Limb (tissue), 2 donors: ENCODE results near the gene PTOV1.
"Not testable (repeated sequence)": the region's sequence is repeated elsewhere in the genome, so short reads cannot be mapped to it uniquely, and the experiment has no call there.

Experiments used
- DNase-seq, 2 donors: peaks; one replicate each; pipeline ENCODE4 v3.0.0-alpha.2; 2016; ENCODE audit errors: extremely low spot score in 2 of 2

The PTOV1 gene

DNA sequence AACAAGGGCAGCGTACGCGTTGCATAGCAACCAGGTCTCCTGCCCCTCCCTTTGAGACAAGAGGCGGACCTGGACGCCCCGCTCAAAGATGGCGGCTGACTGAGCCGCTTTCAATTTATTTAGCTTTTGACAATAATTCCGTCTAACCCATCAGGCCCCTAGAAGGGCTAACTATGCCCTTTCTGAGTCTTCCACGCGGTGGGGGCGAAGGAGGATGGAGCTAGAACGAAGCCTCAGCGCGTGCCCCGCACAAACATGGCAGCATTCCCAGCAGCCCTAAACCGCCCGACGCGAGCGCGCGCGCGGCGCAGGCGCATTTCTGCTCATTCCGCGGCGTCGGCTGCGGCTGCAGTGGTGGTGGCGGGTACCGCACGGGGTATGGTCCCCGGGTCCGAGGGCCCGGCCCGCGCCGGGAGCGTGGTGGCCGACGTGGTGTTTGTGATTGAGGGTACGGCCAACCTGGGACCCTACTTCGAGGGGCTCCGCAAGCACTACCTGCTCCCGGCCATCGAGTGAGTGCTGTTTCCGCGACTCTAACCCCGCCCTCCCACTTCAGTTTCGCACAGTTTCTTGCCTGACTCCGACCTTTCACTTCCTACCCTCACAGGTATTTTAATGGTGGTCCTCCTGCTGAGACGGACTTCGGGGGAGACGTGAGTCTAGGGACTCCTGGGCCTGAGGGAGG is 32.9 kb upstream of the PTOV1 start, which contains the start of gene MED25:
Gene MED25 (plus strand): TSS at position 326 of the 685 bp plus-strand sequence. CDS start 53 bp downstream, at position 379.
- DNase-seq: peak; percentile 91 to 95

DNA sequence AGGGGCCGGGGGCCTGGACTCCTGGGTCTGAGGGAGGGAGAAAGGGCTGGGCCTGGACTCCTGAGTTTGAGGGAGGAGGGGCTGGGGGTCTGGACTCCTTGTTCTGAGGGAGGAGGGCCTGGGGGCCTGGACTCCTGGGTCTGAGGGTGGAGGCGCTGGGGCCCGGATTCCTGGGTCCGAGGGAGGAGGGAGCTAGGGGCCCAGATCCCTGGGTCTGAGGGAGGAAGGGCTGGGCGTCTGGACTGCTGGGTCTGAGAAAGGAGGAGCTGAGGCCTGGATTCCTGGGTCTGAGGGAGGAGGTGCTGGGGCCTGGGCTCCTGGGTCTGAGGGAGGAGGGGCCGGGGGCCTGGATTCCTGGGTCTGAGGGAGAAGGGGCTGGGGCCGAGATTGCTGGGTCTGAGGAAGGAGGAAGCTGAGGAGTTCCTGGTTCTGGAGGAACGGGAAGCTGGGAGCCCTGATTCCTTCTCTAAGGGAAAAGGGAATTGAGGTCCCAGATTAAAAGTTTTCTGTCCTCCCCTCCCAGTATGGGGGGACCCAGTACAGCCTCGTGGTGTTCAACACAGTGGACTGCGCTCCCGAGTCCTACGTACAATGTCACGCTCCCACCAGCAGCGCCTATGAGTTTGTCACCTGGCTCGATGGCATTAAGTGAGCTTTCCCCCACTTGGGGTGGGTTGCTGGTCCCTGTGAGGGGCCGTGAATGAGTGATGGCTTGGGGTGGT is 32.1 kb upstream of the PTOV1 start:
- DNase-seq: no peak

DNA sequence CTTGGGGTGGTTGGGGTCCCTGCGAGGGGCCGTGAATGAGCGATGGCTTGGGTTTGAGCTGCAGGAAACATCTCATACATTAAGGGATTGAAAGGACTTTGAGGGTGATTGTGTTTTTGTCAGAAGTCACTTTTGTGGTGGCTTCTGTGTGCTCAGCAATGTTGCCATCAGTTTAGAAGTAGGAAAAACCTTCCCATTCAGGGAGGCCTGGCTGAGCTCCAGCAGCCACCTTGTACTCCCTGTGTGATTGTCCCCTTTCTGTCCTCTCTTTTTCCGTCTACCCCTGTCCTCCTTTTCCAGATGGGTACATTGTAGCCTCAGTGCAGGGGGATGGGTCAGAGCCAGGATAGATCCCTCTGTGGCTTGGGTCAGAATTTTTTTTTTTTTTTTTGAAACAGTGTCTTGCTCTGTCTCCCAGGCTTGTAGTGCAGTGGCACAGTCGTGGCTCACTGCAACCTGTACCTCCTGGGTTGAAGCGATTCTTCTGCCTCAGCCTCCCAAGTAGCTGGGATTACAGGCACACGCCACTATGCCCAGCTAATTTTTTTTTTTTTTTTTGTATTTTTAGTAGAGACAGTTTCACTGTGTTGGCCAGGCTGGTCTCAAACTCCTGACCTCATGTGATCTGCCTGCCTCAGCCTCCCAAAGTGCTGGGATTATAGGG is 31.4 kb upstream of the PTOV1 start:
- not testable (repeated sequence) for DNase-seq

- DNase-seq: no peak
These were observed 30.8 kb upstream of the PTOV1 start for GRCh38 chr19:49820125-49820524.

DNA sequence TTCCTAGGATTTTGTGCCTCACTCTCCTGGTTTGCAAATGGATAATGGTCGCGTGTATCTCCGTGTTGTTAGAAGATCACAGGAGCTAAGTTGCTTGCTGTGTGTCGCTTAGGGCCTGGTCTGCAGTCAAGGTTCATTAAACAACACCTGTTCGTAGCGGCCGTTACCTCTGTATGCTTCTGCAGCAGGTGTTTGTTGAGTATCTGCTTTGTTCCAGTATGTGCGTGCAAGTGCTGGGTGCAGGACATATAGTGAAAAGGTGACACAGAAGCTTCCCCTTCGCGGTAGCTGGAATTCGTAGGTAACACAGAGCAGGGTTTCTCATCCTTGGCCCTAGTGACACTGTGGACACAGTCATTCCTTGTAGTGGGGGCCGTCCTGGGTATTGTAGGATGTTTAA is 27.5 kb upstream of the PTOV1 start:
- DNase-seq: no peak

DNA sequence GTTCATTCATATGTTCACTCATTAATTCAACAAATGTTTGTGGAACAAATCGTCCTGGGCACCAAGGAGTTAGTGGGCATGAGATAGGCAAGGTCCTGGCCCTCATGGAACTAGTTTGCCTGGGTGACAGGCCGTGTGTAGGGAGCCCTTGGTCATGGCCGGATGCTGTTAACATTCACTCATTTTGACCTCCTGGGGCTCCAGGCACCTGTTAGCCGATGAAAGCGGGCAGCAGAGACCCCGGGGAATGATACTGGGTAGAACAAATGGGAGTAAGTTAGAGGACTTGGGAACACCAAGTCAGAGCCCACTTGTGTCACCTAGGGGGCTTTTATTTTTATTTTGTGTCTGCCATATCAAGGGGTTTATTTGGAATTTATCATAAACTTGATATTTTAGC is 26.3 kb upstream of the PTOV1 start:
- DNase-seq: no peak

DNA sequence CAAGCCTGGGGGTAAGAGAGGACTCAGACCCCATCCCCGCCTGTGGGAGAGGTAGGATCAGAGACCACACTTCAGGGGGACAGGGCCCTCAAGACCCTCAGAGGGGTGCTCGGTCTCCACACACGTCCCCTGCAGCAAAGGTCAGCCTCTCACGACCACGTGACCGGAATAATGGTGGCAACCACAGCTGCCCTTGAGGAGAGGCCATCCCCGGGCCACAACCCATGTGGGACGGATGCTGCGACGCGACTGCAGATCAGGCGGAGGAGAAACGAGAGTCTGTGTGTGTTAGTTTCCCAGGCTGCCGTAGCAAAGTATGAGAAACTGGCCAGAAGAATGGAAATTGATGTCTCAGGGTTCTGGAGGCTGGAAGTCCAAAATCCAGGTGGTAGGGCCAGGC is 23.9 kb upstream of the PTOV1 start:
- no peak for DNase-seq

DNA sequence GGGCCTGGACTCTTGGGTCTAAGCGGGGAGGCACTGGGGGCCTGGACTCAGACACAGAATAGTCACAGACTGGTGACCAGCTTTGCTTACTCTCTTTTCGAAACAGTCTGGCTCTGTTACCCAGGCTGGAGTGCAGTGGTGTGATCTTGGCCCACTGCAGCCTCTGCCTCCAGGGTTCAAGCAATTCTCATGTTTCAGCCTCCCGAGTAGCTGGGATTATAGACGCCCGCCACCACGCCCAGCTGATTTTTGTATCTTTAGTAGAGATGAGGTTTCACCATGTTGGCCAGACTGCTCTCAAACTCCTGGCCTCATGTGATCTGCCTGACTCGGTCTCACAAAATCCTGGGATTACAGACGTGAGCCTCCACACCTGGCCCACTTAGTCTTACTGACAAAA is 21.8 kb upstream of the PTOV1 start:
- DNase-seq: no peak

DNA sequence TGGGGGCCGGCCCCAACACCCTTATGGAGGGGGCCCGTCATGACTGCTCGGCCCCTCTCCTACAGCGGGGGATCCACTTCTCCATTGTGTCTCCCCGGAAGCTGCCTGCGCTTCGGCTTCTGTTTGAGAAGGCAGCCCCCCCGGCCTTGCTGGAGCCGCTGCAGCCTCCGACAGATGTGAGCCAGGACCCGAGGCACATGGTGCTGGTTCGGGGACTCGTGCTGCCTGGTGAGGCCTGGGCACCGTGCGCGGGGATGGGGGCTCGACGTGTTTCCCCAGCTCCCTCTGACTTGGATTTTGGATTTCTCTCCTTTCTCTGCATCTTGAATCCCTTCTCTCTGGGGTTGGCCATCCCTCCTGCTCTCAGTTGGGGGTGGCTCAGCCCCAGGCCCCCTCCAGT is 21.2 kb upstream of the PTOV1 start:
- DNase-seq: no peak

GRCh38 chr19:49830766-49831165 is 20.2 kb upstream of the PTOV1 start:
- no peak for DNase-seq

- no peak for DNase-seq
These were observed 19.4 kb upstream of the PTOV1 start for GRCh38 chr19:49831592-49831991.

GRCh38 chr19:49832556-49832955 is 18.4 kb upstream of the PTOV1 start:
- DNase-seq: no peak

- no peak for DNase-seq
These were observed 17.4 kb upstream of the PTOV1 start for GRCh38 chr19:49833599-49833998.

DNA sequence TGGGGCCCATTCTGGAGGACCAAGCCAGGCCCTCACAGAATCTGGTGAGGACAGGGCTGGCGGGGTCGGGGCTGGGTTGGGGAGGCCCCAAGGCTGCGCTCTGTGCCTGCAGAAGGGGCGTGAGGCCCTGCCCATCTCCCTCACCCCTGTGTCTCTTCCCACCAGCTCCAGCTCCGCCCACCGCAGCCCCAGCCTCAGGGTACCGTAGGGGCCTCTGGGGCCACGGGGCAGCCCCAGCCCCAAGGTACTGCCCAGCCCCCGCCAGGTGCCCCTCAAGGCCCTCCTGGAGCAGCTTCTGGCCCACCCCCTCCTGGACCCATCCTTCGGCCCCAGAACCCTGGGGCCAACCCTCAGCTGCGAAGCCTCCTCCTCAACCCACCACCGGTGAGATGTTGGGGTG is 15.4 kb upstream of the PTOV1 start:
- DNase-seq: no peak

DNA sequence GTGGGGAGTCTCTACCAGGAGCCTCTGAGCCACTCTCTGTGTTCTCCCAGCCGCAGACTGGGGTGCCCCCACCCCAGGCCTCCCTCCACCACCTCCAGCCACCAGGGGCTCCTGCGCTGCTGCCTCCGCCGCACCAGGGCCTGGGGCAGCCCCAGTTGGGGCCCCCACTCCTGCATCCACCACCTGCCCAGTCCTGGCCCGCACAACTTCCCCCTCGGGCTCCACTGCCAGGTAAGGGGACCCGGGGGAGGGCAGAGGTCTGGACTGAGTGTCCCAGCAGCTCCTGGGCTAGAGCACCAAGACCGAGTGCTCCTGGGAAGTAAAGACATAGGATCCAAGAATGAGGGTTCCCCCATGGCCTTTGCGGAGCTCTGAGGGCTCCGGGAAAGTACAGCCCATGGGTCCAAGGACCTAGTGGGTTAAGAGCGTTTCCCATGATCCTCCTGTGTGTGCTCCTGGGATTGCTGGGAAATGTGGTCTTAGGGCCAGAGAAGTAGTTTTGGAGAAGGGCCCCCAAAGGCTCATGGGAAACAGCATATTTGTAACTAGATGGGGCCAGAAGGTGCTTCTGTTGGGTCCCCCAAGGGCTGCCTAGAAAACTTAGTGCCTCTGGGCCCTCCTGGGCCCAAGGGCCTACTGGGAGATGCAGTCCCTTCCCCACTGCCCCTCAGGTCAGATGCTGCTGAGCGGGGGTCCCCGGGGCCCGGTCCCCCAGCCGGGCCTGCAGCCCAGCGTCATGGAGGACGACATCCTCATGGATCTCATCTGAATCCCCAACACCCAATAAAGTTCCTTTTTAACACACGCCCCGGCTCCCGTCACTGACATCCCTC is 14.6 kb upstream of the PTOV1 start:
- DNase-seq: no peak

- no peak for DNase-seq
These were observed 14.0 kb upstream of the PTOV1 start for GRCh38 chr19:49837009-49837310.

- DNase-seq: no peak
These were observed 13.5 kb upstream of the PTOV1 start for GRCh38 chr19:49837425-49837824.

- no peak for DNase-seq
These were observed 11.9 kb upstream of the PTOV1 start for GRCh38 chr19:49838885-49839588.

- DNase-seq: no peak
These were observed 11.2 kb upstream of the PTOV1 start for GRCh38 chr19:49839713-49840112.

GRCh38 chr19:49840321-49840720 is 10.6 kb upstream of the PTOV1 start:
- DNase-seq: no peak

- DNase-seq: no peak
These were observed 10.2 kb upstream of the PTOV1 start for GRCh38 chr19:49840736-49841249.
